Parathyroid adenoma (tissue), 2 donors: ENCODE measurements around the gene ZNF70.

ENCODE experiments used
- H2AFZ ChIP-seq: fragments of 300-600 bp; sonication (generic); one replicate; pipeline ENCODE4 v1.7.0; 2017; ENCODE audit warnings: antibody characterized with exemption, mild to moderate bottlenecking
- H3K27ac ChIP-seq: fragments of 300-600 bp; sonication (generic); one replicate; pipeline ENCODE4 v1.7.0; 2017
- H3K27me3 ChIP-seq: fragments of 300-600 bp; sonication (generic); one replicate; pipeline ENCODE4 v1.7.0; 2017; ENCODE audit warnings: low read length; ENCODE audit not compliant: control insufficient read depth, insufficient read depth
- H3K36me3 ChIP-seq: fragments of 300-600 bp; sonication (generic); one replicate; pipeline ENCODE4 v1.7.0; 2017; ENCODE audit warnings: low read length; ENCODE audit not compliant: control insufficient read depth, insufficient read depth
- H3K4me1 ChIP-seq: fragments of 300-600 bp; sonication (generic); one replicate; pipeline ENCODE4 v1.7.0; 2017; ENCODE audit warnings: control low read depth
- H3K4me2 ChIP-seq: fragments of 300-600 bp; sonication (generic); one replicate; pipeline ENCODE4 v1.7.0; 2017; ENCODE audit warnings: low read length
- H3K4me3 ChIP-seq: fragments of 300-600 bp; sonication (generic); one replicate; pipeline ENCODE4 v1.7.0; 2017; ENCODE audit warnings: low read depth, low read length
- H3K79me2 ChIP-seq: fragments of 300-600 bp; sonication (generic); one replicate; pipeline ENCODE4 v1.7.0; 2017; ENCODE audit warnings: control low read depth
- H3K9ac ChIP-seq: fragments of 300-600 bp; sonication (generic); one replicate; pipeline ENCODE4 v1.7.0; 2017; ENCODE audit warnings: mild to moderate bottlenecking
- H3K9me3 ChIP-seq: fragments of 300-600 bp; sonication (generic); one replicate; pipeline ENCODE4 v1.7.0; 2017; ENCODE audit warnings: low read length; ENCODE audit not compliant: control insufficient read depth
- CTCF ChIP-seq: fragments of 300-600 bp; sonication (generic); IDR thresholded peaks from one replicate; pipeline ENCODE4 v1.7.0; 2017; ENCODE audit warnings: antibody characterized with exemption, mild to moderate bottlenecking
- donor health status: primary hyperparathyroidism.

ZNF70 gene

GRCh38 chr22:23782703-23783102 is 31.8 kb upstream of the ZNF70 start:
- H3K4me3 ChIP-seq = no peak overlapping the region
- no peaks in the 10 kb centered on the region for H3K9me3 ChIP-seq
- H3K4me2 ChIP-seq = no peak overlapping the region
- no peaks in the 10 kb centered on the region for H3K4me1 ChIP-seq
- H3K36me3 ChIP-seq = no peaks in the 10 kb centered on the region
- no peaks in the 10 kb centered on the region for H3K27me3 ChIP-seq
- no peak overlapping the region for H3K9ac ChIP-seq
- TF ChIP-seq CTCF = no peak
- no peak overlapping the region for H2AFZ ChIP-seq
- H3K27ac ChIP-seq = no peak overlapping the region
- H3K79me2 ChIP-seq = no peaks in the 10 kb centered on the region

- Histone ChIP-seq H3K4me1 (no peaks in the 10 kb centered on the region), H3K79me2 (no peaks in the 10 kb centered on the region), H3K9ac (no peak overlapping the region), H3K36me3 (no peaks in the 10 kb centered on the region), H3K27ac (no peak overlapping the region), H2AFZ (no peak overlapping the region), H3K4me2 (no peak overlapping the region), H3K27me3 (no peaks in the 10 kb centered on the region), H3K9me3 (no peaks in the 10 kb centered on the region), H3K4me3 (no peak overlapping the region)
- TF ChIP-seq CTCF = no peak
Measured at GRCh38 chr22:23782252-23782651, 31.3 kb upstream of the ZNF70 start.

- H3K27ac ChIP-seq = no peak overlapping the region
- TF ChIP-seq CTCF = no peak
- no peaks in the 10 kb centered on the region for H3K79me2 ChIP-seq
- no peaks in the 10 kb centered on the region for H3K27me3 ChIP-seq
- no peak overlapping the region for H3K9ac ChIP-seq
- no peaks in the 10 kb centered on the region for H3K36me3 ChIP-seq
- no peak overlapping the region for H3K4me3 ChIP-seq
- H3K4me2 ChIP-seq = no peak overlapping the region
- H3K9me3 ChIP-seq = no peaks in the 10 kb centered on the region
- H3K4me1 ChIP-seq = no peaks in the 10 kb centered on the region
- no peak overlapping the region for H2AFZ ChIP-seq
Measured at GRCh38 chr22:23781511-23782183, 30.7 kb upstream of the ZNF70 start.

GRCh38 chr22:23781065-23781464 is 30.2 kb upstream of the ZNF70 start:
- no peak overlapping the region for H3K4me2 ChIP-seq
- no peaks in the 10 kb centered on the region for H3K27me3 ChIP-seq
- H3K27ac ChIP-seq = no peak overlapping the region
- no peaks in the 10 kb centered on the region for H3K36me3 ChIP-seq
- H3K9ac ChIP-seq = no peak overlapping the region
- H3K79me2 ChIP-seq = no peaks in the 10 kb centered on the region
- TF ChIP-seq CTCF = no peak
- no peaks in the 10 kb centered on the region for H3K9me3 ChIP-seq
- no peak overlapping the region for H3K4me3 ChIP-seq
- no peaks in the 10 kb centered on the region for H3K4me1 ChIP-seq
- no peak overlapping the region for H2AFZ ChIP-seq

GRCh38 chr22:23780146-23780748 is 29.3 kb upstream of the ZNF70 start:
- H2AFZ ChIP-seq = no peak overlapping the region
- H3K27ac ChIP-seq = no peak overlapping the region
- H3K9ac ChIP-seq = no peak overlapping the region
- no peaks in the 10 kb centered on the region for H3K79me2 ChIP-seq
- no peaks in the 10 kb centered on the region for H3K4me1 ChIP-seq
- H3K36me3 ChIP-seq = no peaks in the 10 kb centered on the region
- H3K4me3 ChIP-seq = no peak overlapping the region
- no peaks in the 10 kb centered on the region for H3K27me3 ChIP-seq
- TF ChIP-seq CTCF = no peak
- H3K9me3 ChIP-seq = no peaks in the 10 kb centered on the region
- H3K4me2 ChIP-seq = no peak overlapping the region
